A204.1 (cell line): ENCODE measurements around the gene ATXN2L.
"Not testable (repeated sequence)": the region's sequence is repeated elsewhere in the genome, so short reads cannot be mapped to it uniquely, and the experiment has no call there.

ENCODE experiments used
- FAIRE-seq: peaks from 2 replicates; lab custom pipeline; 2012; peaks lifted over from hg19 to GRCh38; lab: Jason Lieb, UNC

ATXN2L gene

DNA sequence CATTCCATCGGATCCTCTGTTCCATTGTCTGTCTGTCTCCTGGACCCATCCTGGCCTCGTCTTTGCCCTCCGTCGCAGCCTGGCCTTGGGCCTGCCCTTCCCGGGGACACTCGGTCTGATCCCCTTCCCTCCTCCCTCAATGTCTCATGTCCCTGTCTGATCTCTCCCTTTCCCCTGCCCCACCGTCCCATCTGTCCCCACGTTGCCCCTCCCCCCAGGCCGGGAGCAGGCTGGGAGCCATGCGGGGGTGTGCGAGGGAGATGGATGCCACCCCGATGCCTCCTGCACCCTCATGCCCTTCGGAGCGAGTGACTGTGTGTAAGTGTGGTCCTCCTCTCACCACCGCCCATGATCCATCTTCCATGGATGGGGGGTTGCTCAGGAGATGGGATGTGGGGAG, 50.2 kb downstream of the ATXN2L start:
- FAIRE-seq = no peak

DNA sequence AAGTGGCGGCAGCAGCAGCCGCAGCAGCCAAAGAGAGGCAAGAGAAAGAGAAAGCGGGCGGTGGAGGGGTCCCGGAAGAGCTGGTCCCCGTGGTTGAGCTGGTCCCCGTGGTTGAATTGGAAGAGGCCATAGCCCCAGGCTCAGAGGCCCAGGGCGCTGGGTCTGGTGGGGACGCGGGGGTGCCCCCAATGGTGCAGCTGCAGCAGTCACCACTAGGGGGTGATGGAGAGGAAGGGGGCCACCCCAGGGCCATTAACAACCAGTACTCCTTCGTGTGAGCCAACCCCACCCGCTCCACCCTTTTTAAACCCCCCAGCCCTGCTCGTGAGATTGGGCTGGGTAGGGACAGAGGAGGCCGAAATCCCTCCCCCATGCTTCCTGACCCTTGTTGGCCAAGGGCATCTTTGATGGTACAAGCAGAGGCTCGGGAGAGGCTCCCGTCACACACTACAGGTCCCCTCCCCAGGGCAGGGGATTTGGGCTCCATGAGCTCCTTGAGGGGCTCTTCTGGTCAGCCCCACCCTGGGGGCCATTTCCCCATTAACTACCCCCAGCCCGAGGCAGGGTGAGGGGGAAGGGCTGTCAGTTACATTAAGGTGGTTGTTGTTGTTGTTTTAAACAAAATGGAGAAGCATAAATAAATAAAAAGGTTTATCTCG, 50.9 kb downstream of the ATXN2L start:
- no peak for FAIRE-seq

DNA sequence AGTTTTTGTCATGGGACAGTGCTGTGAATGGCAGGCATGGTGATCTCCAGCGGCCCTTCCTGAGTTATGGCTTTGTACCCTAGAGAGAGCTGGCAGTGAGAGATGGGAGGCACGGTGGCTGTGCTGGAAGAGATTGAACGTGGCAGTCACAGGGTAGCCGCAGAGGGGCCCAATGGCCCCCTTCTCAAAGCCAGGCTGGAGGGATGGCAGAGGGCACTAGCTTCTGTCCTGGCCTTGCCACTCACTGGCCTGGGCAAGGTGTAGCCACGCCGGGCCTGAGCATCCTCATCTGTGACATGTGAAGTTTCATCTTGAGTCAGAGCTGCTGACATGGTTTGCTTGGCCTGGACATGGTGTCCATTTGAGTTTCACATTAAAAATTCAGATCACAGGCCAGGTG, 51.6 kb downstream of the ATXN2L start:
- no peak for FAIRE-seq

DNA sequence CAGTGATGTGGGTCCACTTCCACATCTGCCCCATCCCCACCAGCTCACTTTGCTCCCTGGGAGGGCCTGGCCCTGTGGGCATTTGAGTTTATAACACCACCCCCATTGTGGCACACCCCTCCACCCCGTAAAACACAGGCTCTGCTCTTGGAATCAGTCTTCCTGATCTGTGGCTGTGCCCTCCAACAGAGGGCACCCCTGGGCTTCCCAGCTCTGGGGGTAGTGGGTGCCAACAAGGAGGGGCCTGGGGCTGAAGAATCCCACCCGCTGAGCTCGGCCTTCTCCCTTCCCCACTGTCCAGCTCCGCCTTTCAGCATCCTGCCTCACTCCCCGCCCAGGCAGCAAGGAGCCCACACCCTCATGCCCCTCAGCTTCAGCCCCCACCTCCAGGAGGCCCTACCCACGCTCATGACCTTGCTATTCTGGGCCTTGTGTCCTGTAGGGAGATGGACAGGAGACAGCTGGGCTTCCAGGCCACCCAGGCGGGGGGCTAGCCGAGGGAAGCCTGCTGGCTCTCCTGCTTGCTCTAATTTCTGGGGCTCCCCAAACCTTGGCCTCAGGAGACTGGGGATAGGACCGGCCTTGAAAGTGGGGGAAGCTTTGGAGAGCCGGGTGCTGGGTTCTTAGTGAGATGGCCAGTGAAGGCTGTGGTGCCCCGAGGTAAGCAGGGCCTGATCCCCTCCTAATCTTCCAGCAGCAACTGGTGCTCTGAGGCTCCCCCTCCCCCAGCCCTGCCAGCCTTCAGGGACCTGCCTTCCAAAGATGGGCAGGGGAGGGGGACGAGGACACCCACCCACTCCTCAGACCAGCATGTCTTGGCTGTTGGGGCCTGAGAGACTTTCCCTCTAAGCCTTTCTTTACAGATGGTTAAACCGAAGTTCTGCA, 52.6 kb downstream of the ATXN2L start:
- FAIRE-seq = no peak

DNA sequence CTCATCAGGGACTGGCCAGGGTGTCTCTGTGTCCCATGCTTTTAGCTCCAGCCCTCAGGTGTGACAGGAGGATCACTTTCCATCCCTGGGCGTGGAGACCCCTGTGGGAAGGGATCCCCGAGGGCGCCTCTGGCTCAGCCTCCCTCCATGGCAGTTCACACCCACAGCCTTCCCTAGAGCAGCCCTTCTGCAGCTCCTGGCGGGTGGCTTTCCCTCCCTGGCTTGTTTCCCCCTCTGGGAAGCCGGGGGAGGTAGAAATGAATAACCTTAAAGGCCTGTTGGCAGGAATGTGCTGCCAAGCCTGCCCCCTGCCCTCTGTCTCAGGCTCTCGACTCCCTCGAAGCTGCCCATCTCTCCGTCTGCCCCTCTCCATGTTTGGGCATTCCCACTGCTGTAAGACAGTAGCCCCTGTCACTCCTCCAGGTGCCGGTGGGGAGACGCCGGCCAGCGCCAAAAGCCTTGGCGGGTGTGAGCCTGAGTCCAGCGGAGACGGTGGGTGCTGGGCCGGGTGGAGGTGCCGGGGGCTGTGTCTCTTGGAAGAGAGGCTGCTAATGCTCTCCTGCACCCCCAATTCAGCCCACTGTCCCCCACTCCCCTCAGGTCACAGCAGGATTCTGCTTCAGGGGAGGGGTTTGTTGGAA, 53.3 kb downstream of the ATXN2L start:
- no peak for FAIRE-seq

DNA sequence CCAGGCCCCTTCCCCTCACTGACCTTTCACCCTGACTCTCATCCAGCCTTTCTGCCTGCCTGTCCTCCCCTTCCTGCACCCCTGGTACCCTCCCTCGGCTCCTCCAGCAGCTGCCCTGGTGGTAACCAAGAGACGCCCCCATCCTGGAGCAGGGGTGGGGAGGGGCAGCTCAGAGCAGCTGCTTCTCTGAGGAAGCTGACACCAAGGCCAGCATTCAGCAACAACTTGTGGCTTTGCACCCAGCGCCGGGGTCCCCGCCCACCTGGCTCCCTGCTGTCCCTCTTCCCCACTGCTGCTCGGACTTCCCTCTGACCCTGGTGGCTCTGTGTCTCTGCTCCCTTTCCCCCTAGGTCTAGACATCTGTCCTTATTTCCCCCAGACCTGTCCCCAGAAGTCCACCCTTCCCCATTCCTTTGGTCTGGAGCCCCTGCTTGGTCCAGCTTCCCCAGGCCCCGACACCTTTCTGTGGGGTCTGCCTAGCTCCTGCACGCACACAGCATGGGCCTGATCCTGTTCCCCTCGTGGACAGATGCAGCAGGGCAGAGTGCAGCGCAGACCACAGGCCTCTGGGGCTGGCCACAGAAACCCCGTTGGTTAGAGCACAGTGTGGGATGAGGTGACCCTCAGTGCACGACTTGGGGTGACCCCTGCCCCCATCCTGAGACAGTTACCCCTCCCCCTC, 54.3 kb downstream of the ATXN2L start:
- FAIRE-seq = no peak

DNA sequence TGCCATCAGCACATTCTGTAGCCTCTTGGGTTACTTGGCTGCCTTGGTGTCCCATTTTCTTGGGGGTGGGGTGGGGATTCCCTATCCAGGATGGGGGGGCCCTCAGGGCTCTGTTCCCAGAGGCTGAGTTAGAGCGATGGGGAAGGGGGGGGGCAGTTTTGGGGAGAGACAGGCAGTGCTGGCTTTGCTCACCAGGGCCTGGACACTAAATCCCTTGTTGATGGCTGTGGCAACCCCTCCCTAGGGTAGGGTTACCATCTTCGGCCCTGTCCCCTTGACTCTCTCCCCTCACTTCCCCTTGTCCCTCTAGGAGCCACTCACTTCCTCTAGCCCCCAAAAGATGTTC, 54.8 kb downstream of the ATXN2L start:
- no peak for FAIRE-seq

DNA sequence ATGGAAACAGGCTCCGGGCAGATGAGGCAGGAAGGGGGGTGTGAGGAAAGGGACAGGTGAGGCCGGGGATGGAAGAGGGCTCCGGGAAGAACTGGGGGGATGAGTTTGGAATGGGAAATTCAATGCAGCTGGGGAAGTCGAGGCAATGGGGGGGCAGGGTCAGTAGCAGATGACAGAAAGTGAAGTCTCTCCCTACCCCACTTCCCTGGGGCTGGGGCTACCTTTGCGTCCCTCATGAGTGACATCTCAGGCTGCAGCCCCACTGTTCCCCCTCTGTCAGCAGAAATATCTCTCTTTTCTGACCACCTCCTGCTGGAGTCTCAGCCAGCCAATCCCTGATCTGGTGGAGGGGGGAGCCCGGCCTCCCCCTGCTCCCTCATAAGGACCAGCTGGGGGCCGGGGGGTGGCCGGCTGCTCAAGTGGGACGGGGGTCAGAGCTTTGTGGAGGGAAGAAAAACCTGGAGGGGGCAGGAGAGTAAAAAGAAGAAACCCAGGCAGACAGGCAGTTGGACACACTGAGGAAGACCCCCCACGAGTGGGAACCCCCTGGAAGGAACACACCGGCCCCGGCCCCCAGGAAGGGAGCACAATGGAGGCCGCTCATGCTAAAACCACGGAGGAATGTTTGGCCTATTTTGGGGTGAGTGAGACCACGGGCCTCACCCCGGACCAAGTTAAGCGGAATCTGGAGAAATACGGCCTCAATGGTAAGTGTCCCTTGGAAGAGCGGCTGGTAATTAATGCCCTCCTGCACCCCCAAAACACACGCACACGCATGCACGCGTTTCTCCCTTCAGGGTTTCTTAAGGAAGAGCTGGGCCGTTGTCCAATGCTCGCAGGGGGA, 55.5 kb downstream of the ATXN2L start, which contains the start of gene ATP2A1:
TSS of gene ATP2A1 (plus strand) at position 406 of the 844 bp plus-strand sequence. CDS start at position 590, 184 bp downstream.
- FAIRE-seq = no peak

DNA sequence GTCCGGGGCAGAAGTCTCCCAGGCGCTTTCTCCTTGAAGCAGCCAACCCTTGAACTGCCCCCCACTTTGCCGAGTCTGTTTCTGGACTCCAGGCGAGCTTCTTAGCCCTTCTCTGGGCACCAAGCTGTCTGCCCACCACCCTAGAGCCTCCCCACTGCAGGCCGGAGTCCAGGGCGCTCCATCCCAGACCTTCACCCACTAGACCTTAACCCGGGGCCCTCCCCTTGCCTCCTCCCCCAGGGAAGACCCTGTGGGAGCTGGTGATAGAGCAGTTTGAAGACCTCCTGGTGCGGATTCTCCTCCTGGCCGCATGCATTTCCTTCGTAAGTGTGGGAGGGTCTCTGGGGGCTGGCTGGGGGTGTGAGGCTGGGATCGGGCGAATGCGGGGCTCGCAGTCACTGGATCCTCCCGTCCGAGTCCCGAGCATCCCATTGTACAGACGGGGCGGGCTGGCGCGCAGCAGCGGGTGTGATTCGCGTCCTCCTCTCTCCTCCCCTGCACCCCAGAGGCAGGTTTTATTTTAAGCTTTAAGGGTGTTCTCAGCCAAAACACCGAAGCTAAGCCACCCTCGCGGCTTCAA, 56.6 kb downstream of the ATXN2L start:
- FAIRE-seq = no peak

DNA sequence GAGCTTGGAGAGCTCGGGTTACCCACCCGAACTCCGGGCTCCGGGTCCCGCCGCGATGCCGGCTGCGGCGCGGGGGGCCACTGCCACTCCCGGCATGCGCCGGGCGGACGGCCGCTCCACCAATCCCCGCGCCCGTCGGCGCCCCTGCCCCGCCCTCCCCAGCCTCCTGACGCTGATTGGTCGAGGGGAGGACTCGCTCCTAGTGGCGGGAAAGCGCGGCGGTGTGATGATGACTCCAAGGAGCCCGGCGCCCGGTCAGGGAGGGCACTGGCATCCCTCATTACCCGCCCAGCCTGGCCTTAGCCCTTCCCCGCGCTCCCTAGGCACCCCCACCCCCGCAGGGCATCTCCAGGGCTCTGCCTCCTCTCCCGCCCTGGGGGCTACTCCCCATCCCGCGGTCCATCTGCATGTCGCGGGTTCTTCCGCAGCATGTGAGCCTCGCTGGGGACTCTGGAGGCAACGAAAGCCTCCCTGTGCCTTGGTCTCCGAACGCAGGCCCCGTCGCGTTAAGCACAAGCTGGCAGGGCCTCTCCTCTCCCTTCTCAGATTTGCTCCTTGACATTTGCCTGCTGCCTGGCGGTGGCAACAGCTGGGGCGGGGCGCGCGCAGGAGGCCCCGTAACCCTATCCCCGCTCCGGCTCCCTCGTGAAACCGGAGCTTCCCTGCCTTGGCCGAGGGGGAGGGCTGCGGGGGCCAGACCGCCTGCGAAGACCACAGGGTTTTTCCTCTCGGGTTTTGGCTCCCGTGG, 57.2 kb downstream of the ATXN2L start:
- no peak for FAIRE-seq

DNA sequence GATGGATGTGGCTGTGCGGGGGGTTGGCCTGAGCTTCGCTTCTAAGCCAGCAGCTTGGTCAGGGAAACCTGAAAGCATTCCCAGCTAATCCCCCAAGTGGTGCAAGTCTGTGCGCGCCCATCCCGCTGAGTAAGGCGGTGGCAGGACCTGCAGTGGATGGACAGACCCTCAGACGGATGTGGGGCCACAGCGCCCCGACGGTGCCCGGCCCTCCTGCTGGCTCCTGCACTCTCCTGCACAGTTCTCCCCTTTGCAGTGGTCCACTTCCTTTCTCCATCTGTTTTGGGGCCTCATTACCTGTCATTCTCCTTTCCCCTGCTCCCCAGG, 57.8 kb downstream of the ATXN2L start:
- FAIRE-seq = no peak

DNA sequence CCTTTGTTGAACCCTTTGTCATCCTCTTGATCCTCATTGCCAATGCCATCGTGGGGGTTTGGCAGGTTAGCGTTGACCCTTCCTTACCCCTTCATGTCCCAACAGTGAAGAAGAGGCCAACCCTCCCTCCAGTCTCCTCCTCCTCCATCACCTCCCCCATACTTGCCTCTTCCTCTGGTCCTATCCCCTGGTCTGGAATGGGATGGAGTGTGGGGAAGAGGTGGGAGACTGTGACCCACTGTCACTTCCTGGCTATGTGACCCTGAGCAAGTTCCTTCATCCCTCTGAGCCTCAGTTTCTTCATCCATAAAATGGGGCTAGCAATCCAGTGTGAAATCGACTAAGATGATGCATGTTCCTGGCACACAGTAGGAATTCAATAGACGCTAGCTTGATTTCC, 58.2 kb downstream of the ATXN2L start:
- no peak for FAIRE-seq

DNA sequence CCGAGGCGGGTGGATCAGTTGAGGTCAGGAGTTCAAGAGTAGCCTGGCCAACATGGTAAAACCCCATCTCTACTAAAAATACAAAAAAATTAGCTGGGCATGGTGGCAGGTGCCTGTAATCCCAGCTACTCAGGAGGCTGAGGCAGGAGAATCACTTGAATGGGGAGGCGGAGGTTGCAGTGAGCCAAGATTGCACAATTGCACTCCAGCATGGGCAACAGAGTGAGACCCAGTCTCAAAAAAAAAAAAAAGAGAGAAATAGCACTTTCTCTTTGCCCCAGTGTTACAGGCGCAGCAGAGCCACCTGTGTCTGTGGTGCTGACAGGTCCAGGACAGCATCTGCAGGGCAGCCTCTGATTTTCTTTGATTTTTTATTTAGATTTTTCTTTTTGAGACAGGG, 58.8 kb downstream of the ATXN2L start:
- not testable (repeated sequence) for FAIRE-seq

DNA sequence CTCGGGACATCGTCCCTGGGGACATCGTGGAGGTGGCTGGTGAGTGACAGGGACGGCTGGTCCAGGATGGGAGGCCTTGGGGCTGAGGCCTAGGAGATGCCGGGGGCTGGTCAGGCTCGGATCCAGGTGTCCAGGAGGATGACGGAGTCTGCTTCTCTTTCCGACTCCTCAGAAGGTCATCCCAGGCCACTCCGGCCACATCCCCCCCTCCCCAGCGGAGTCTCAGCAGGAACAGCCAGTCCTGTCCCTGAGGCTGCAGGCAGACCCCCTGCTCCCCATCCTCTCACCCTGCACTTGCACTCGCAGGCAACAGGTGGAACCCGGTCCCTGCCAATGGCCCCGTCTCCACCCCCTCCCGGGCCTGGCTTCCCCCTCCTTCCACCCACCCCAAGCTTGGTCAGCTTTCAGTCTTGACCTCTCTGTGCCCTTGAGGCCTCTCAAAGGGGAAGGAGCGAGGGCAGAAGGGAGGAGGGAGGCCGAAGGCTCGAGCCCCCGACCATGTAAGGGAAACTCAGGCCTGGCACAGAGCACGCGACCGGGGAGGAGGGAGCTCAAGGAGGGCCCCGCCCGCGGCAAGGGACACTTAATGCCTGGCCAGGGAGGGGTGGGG, 59.9 kb downstream of the ATXN2L start:
- no peak for FAIRE-seq

DNA sequence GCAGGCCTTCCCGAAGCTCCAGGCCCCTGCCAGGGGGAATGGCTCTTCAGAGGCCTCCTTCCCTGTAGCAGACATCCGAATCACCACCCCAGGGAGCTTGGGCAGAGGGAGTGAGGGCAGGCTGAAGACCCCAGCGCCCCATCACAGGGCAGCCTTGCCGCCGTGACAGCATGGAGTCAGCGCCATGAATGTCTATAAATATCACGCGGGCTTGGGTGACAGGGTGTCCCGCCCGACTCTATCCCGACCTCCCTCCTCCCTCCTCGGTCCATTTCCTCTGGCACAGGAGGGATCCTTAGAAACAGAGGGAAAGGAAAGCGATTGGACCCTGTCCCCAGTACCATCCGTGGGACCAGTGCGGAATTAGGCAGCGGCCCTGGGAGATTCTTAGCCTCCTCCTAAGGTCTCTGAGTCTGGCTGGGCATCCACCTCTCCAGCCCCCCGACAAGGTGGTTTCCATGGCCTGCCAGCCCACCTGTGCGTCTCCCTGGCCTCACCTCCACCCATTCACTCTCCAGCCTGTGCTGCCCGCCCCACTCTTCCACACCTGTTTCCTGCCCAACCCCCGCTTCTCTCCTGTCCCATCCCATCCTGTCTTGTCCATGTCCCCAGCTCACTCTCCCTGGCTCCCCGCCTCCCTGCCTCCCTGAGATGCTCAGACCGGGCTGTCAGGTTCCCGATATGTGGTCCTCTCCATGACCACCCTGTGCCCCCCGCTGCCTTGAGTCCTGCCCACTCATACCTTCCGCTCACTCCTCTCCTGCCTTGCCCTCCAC, 60.6 kb downstream of the ATXN2L start:
- no peak for FAIRE-seq

DNA sequence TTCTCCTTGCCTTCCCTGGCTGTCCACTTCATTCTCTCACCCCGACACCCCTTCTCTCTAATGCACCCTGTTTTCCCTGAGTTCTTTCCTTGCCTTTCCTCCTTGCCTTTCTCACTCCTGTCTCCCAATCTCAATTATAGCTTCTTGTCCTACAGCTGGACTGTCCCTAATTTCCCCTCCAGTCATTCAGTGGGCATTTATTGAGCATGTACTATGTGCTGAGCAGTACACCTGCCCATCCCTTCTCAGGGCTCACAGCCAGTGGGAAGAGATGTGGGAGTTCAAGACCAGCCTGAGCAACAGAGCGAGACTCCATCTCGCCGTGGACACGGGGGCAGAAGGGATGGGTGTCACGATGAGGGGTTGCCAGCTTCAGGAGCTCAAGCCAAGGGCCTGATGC, 61.2 kb downstream of the ATXN2L start:
- no peak for FAIRE-seq
